GM19238 (cell line): Measurements from ENCODE around the gene RPUSD1.
"Not testable (repeated sequence)": the region's sequence is repeated elsewhere in the genome, so short reads cannot be mapped to it uniquely, and the experiment has no call there.

Experiments used
- DNase-seq: peaks from one replicate; pipeline ENCODE4 v3.0.0; 2011; ENCODE audit warnings: low spot score; ENCODE audit not compliant: insufficient read length

Gene RPUSD1, protein sequence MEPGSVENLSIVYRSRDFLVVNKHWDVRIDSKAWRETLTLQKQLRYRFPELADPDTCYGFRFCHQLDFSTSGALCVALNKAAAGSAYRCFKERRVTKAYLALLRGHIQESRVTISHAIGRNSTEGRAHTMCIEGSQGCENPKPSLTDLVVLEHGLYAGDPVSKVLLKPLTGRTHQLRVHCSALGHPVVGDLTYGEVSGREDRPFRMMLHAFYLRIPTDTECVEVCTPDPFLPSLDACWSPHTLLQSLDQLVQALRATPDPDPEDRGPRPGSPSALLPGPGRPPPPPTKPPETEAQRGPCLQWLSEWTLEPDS

DNA sequence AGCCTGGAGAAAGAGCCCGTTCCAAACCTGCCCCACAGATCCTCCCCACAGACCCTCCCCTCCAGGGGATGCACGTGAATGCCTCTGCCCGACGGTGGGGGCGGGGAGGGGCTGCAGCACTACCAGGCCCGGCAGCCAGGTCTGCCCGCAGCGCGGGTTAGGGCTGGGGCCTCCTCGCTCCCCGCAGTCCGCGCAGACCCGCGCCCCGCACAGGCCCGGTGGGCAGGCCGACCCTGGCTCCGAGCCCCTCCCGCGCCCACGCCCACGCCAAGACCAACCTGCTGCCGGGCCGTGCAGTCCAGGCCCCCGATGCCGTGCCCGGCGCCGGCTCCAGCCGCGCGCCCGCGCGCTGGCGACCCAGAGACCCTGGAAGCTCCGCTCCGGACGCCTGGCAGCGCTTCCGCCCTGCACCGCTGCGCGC, at the start of gene RPUSD1:
TSS of gene RPUSD1 (minus strand) at position 404 of the 421 bp plus-strand sequence. CDS start 644 bp downstream, outside the sequence.
- DNase-seq: no peak

DNA sequence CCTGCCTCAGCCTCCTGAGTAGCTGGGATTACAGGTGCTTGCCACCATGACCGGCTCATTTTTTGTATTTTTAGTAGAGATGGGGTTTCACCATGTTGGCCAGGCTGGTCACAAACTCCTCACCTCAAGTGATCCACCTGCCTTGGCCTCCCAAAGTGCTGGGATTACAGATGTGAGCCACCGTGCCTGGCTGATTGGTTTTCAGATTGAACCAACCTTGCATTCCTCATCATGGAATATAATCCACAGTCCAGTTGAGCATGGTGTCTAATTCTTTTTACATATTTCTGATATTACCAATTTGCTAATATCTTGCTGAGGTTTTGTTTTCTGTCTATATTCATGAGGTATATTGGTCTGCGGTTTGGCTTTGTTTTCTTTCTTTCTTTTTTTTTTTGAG, 48.6 kb upstream of the RPUSD1 start:
- not testable (repeated sequence) for DNase-seq

DNA sequence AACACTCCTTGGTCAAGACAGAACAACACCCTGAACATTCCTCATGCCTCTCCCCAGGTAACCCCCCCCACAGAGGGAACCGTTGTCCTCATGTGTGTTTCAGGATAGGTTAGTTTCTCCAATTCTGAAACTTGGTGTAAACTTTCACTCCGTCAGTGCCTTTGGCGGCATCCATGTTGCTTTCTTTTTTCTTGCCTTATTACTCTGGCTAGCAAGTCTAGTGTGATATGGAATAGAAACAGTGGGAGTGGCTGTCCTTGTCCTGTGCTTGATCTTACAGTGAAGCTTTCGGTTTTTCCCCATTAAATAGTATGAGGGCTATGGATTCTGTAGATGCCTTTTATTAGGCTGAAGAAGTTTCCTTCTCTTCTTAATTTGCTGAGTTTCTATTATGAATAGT, 48.0 kb upstream of the RPUSD1 start:
- no peak for DNase-seq

DNA sequence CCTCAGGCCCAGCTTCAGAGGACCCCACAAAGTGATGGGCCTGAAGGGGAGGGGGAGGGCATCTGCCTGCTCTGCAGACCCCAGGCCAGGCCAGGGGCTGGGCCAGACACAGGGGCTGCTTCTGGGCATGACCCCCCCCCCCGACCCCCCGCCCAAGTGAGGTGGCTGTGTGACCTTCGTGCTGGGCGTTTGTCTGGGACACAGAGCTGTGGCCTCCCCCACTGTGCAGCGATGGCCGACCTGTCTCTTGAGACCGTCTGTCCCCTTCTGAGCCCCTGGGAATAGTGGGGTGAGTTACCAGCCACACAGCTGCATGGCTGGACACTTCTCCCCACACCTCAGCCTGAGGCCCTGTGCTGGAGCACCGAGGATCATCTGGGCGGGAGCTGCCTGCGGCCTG, 47.2 kb upstream of the RPUSD1 start:
- DNase-seq: no peak

DNA sequence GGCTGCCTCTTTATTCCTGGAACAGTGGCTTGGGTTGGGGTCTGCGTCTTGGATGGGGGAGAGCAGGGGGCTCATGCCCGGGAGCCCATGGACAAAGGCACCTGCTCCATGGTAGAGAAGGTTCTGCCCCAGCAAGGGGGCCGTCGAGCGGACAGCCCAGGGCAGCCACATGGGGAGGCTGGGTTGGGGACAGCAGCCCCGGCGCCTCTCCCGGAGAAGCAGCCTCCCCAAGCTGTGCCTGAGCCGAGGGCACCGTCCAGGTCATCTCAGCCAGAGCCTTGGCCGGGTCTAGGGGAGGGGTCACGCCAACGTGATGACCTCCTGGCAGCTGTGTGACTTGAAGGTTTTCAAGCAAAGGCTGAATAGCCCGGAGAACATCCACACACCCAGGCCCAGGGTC, 45.2 kb upstream of the RPUSD1 start:
- DNase-seq: no peak

DNA sequence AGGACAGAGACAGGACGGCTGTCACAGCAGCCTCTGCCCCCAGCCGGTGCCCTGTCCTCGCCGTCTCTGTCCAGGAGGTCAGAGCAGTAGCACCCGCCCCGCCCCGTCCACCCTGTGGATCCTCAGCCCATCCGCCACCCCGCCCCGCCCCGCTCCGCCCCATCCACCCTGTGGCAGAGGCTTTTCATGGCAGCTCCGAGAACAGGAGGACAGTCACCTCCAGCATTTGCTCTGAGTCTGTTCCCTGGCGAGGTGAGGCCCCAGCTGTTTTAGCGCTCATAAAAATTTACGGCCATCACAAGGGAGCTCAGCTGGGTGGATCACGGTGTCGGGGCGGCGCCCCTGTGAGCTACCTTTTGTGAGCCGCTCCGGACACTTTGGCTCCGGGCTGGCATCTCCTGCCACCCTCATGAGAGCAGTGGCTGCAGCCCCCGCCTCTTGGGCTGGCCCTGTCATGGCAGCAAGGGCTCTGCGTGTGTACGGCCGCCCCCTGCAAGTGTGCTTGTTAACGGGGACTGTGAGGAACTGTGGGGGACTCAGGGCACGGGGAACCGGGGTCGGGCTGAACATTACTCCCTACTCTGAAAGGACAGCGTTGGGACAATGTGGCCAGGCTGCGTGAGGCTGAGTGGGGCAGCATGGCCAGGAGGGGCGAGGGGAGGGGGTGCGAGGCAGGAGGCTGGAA, 44.6 kb upstream of the RPUSD1 start:
- DNase-seq: no peak

DNA sequence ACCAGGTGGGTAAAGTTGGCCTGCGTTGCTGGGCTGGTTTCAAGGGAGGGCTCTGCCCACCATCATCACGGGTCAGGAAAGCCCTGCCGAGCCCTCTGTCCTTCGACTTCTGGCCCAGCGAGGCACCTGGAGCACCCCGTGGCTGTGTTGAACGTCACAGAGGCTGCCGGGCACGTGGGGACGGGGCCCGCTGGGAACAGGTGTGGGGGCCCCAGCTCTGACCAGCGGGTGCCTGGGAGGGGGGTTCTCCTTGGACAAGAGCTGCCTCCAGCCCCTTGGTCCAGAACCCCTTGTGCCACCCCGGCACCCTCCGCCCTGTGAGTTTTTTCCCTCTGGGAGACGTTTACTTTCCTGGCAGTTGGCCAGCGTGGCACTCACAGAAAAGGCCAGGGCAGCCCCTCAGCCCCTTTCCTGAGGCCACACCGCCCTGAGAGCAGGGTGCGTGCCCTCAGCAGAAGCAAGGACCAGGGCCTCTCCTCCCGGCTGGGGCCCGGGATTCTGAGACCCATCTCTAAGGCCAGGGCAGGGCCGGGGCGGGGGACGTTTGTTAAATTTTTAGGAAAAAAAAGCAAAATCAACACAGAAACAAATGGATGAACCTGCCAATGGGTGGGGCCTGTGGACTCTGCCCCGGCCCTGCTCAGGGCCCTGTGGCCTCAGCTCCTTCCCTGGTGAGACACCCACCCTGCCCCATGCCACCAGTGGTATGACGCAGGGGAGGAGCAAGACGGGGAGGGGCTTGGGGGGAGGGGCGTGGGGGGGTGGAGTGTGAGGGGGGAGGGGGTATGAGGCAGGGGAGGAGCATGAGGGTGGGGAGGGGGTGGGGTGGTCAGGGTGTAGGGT, 43.6 kb upstream of the RPUSD1 start:
- DNase-seq: no peak

DNA sequence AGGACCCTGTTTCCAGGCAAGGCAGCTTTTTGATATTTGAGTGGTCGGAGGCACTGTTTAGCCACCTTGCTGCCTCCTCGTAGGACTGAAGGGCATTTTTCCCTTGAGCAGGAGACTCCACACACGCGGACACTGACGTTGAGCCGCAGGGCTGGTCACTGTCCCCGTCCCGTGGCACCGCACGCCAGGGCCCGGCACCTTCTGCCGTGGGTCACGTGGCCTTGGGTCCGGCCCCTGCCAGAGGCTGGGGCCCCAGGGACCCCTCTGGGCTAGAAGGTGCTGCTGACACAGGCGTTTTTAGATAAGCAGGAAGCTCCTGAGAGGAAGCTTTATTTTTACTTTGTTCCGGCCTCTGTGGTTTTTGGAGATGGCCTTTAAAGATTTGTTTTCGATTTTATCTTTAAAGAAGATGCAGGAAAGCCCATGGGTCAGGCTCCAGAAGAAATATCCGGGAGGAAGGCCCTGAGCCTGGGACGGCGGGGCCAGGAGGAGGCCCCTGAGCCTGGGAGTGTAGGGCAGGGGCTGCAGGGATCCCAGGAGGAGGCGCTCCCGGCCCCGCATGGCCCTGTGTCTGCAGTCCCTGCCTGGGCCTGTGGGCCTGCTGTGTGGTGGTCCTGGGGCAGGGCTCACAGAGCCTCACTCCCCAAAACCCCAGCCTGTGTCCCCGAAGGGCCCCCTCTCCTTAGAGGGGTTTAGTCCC, 42.8 kb upstream of the RPUSD1 start:
- DNase-seq: no peak

DNA sequence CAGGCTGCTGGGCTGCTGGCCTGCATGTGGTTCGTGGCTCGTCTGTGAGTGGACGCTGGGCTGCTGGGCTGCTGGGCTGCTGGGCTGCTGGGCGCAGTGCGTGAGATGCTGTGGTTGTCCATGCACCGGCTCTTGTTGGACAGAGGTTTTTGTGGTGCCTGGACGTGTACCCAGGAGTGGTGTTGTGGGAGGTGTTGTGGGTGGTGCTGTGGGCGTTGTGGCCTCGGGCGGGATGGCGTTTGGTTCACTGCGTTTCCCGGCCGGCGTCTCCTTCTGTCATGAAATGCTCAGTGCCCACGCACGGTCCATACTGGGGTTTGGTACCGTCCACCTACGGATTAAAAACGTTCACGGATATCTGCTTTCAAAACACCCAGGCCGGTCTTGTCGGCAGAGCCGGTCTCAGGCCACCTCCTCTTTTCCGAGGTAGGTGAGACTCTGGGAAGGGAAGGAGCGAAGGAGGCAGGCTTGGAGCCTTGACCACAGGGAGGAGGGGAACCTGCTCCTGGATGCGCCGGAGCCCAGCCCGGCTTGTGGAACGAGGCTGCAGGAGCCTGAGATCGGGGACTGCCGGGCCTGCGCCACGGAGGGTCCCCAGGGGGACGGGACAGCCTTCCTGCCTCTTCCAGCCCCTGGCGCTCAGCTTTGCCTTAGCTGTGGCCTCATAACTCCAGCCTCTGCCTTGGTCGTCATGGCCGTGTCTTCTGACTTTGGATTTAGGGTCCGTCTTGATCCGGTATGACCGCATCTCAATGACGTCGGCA, 42.1 kb upstream of the RPUSD1 start:
- DNase-seq: no peak

DNA sequence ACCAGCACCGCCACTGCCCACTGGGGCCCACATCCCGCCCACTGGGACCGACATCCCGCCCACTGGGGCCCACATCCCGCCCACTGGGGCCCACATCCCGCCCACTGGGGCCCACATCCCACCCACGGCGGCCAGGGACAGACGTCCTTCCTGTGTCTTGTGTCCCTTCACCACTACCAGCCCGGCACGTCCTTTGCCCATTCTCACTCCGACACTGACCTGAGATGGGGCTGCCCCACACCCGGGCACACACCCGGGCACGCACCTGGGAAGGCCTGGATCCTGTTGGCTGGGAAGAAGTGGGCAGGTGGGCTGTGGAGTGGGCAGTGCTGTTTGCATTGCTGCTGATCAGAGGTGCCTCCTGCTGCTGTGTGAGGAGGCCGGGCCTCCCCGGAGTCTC, 40.7 kb upstream of the RPUSD1 start:
- DNase-seq: no peak

DNA sequence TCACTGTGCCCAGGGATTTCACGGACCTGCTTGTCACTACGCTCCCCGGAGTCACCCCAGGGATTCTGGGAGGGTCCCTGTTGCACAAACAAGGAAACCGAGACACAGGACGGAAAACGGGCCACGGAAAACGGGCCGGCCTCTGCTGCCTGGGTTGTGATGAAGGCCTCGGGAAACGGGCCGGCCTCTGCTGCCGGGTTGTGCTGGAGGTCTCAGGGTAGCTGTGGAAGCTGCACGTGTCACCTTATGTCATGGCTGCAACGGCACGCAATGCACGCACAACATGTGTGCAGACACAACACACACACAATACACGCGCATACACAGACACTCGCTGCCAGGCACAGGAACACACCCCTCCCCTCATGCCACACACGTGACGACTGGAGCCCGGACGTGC, 39.3 kb upstream of the RPUSD1 start:
- DNase-seq: no peak

DNA sequence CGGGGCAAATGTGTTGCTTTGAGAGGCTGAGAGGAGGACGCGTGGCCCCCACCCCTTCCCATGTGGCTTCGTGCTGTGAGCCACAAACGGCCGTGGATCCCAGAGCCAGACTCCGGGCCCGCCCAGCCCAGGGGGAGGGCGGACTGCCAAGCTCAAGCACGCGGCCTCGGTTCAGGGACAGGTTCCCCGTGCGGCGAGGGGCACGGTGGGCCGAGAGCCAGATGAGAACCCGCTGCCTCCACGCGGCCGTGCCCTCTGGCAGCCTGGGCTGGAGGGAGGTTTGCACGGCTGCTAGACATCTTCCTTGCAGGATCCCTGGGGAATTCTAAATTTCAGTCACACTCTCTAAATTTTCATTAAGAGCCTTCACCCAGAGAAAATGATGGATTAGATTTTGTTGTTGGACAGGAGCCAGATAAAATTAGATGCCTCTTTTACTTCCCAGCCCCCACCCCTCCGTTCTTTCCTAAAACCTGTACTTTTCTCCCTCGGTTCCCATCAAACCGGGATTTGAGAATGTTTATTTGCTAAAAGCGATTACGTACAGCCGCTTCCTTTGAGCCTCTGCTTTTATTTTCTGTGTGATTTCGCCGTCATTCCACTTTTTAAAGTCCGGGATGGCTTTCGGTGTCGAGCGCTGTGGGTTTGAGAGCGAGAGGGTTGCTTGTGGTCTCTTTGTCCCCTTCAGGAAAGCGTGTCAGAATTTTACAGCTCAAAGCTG, 37.3 kb upstream of the RPUSD1 start:
- DNase-seq: no peak

DNA sequence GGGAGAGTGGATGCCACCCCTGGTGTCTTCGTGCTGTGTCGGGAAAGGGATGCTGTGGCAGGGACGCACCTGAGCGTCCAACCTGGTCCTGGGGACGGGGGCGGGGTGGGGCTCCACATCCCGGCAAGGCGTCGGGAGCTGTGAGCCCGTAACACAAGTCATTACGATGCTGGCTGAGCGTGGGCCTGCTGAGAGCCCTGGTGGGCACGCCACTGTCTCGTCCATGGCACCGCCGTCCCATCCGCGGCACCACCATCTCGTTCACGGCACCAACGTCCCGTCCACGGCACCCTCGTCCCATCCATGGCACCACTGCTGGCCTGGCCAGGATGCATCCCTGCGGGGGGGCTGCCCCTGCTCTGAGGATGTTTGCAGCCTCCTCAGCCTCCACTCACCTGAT, 36.4 kb upstream of the RPUSD1 start:
- DNase-seq: no peak

DNA sequence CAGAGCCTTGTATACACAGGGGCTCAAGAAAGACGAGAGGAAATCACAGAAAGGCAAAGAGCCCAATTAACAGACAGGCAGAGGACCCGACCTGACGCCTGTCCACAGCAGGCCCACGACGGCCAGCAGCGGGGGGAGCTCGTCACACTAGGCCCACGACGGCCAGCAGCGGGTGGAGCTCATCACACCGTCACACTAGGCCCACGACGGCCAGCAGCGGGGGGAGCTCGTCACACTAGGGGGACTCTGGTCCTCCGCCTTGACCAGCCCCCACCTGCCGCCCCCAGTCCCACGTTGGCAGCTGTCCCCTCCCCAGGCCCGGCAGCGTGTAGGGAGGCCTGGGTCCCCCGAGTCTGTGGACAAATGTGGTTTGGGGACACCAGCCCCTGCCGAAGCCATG, 36.0 kb upstream of the RPUSD1 start:
- no peak for DNase-seq

DNA sequence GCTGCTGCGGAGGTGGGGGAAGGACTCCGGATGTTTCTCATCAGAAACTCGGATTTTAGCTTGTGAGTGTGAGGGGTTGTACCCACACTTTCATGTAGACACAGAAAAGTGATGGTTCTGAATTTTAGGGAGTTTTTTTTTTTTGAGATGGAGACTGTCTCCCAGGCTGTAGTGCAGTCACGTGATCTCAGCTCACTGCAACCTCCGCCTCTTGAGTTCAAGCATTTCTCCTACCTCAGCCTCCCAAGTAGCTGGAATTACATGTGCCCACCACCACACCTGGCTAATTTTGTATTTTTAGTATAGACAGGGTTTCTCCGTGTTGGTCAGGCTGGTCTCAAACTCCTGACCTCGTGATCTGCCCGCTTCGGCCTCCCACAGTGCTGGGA, 34.7 kb upstream of the RPUSD1 start:
- no peak for DNase-seq

DNA sequence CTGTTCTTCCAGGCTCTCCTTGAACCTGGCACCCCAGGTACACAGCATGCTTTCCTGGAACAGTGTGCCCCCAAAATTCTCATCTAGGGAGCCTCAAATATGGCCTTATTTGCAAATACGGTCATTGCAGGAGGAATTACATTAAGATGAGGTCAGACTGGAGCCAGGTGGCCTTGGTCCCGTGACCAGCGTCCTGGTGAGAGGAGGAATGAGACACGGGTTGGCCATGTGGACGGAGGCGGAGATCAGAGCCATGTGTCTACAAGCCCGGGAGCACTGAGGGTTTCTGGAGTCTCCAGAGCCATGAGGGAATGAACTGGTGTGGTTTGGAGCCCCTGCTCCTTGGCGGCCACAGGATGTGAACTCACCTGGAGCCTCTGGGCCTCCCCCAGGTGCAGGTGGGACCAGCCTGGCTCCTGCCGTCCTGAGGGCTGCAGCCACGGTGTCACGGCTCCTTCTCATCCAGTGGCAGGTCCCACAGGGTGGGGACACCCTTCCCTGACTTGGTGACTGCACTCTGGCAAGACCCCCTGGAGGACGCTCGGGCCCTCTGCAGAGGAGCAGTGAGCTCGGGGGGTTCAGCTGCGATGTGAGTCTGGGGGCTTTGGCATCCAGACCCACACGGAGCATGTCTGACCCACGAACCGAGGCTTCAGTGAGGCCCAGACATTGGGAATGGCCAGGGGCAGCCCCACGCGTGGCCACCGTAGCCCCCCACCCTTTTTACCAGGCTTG, 34.2 kb upstream of the RPUSD1 start:
- DNase-seq: no peak

DNA sequence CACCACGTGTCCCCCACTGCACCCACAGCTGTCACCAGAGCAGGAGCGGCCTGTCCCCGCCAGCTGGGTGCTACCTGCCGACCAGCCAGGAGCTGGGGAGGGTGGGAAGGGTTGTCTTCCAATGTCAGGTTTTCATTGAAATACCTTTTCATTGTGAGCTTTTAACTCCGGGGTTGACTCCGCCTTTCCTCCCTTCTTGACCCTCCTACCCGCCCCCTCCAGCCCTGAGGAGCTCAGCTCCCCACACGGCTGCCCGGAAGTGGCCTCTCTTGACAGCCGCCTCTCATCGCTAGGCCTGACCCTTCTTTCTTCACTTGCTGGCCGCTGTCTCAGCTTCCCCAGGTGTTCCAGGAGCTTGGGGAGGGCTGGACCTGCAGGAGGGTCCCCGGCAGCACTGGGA, 33.6 kb upstream of the RPUSD1 start:
- no peak for DNase-seq

DNA sequence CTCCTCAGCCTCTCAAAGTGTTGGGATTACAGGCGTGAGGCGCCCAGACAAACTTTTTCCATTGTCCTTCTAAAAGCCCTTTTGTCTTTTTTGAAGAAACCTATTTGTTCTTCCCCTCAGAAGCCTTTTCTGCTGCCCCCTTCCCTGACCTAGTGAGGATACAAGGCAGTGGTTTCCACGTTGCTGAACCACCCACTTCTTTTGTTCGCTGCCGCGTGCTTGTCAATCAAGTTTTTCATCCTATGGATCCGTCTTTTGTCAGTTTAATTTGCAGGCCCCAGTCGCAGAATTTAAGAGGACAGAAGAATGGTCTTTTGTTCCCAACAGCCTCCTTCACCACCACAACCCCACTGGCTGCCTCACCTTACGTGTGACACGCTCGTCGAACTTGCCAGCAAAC, 32.6 kb upstream of the RPUSD1 start:
- DNase-seq: no peak

DNA sequence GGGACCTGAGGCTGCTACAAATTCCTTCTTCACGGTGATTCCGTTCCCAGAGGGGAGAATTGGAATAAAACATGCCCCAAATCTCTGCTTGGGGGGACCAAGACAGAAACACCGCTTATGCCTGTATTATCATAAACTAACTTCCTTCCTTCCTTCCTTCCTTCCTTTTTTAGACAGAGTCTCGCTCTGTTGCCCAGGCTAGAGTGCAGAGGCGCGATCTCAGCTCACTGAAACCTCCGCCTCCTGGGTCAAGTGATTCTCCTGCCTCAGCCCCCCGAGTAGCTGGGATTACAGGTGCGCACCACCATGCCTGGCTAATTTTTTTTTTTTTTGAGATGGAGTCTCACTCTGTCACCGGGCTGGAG, 31.8 kb upstream of the RPUSD1 start:
- DNase-seq: not testable (repeated sequence)
